ENCODE measurements around the gene ABTB1.

DNA sequence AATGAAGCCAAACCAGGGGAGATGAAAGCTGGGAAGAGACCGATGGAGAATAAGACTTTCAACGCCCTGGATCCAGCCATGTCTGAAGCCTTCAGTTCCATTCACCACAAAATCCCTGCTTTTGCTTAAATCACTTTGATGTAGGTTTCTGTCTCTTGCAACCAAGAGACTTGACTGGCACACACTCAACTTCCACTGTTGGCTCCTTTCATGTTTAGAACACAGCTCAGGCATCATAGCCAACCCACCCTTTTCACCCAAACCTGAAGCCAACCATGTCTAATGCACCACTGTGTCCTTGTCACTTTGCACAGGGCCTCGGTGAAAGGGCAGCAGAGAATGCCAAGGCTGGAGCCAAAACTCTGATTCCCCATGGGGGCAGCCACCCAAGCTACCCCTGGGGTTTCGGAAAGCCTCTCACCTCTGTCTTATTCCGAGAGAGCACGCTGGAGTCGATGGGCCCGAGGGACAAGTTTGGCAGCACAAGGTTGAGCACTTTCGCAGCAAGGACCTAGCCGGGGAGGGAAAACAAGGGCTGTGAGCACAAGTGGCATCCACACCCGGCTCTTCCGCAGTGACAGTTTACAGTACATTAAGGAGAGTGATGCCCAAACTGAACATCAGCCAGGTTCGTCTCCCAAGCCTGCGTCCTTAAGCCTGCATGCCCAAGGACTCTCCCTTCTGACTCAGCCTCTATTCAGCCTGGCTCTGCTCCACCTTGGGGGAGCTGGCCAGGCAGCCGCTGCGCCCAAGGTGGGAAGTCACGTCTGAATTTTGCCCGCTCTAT lies 37.6 kb downstream of the ABTB1 start:
- TF ChIP-seq, protein P1, sequence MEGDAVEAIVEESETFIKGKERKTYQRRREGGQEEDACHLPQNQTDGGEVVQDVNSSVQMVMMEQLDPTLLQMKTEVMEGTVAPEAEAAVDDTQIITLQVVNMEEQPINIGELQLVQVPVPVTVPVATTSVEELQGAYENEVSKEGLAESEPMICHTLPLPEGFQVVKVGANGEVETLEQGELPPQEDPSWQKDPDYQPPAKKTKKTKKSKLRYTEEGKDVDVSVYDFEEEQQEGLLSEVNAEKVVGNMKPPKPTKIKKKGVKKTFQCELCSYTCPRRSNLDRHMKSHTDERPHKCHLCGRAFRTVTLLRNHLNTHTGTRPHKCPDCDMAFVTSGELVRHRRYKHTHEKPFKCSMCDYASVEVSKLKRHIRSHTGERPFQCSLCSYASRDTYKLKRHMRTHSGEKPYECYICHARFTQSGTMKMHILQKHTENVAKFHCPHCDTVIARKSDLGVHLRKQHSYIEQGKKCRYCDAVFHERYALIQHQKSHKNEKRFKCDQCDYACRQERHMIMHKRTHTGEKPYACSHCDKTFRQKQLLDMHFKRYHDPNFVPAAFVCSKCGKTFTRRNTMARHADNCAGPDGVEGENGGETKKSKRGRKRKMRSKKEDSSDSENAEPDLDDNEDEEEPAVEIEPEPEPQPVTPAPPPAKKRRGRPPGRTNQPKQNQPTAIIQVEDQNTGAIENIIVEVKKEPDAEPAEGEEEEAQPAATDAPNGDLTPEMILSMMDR (IDR thresholded peaks at IDR 0.05) = no peak
- no peak for TF ChIP-seq POLR2AphosphoS5 (IDR thresholded peaks at IDR 0.05; ENCODE audit: low read depth, low read length)
- TF ChIP-seq, protein P2, sequence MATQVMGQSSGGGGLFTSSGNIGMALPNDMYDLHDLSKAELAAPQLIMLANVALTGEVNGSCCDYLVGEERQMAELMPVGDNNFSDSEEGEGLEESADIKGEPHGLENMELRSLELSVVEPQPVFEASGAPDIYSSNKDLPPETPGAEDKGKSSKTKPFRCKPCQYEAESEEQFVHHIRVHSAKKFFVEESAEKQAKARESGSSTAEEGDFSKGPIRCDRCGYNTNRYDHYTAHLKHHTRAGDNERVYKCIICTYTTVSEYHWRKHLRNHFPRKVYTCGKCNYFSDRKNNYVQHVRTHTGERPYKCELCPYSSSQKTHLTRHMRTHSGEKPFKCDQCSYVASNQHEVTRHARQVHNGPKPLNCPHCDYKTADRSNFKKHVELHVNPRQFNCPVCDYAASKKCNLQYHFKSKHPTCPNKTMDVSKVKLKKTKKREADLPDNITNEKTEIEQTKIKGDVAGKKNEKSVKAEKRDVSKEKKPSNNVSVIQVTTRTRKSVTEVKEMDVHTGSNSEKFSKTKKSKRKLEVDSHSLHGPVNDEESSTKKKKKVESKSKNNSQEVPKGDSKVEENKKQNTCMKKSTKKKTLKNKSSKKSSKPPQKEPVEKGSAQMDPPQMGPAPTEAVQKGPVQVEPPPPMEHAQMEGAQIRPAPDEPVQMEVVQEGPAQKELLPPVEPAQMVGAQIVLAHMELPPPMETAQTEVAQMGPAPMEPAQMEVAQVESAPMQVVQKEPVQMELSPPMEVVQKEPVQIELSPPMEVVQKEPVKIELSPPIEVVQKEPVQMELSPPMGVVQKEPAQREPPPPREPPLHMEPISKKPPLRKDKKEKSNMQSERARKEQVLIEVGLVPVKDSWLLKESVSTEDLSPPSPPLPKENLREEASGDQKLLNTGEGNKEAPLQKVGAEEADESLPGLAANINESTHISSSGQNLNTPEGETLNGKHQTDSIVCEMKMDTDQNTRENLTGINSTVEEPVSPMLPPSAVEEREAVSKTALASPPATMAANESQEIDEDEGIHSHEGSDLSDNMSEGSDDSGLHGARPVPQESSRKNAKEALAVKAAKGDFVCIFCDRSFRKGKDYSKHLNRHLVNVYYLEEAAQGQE (IDR thresholded peaks at IDR 0.05; ENCODE audit: insufficient read depth in 1 of 2, low read depth in 2 of 2, low read length in 1 of 2) = no peak

Measured in Panc1 (cell line).